ENCODE results near the gene HNRNPM.

The HNRNPM gene

DNA sequence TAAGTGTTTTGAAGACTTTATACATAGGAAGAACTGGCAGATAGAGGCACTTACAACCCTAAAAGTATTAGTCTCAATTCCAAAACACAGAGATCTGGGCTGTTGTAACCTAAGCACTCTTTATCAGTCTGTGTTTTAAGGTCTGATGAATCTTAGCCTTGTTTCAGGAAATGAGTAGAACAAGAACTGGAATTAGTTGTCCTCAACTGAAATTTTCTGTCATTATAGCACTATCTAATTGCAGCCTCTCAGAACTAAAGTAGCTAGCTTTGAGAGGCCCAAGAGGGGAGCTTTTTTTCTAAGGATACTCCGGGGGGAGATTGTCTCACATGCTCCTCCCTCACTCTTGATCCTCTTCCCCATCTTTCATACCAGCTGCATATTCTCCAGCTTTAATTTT, 13.1 kb downstream of the HNRNPM start:
- no peak for DNase-seq
- in situ Hi-C loops (cut with MboI; ENCODE audit: low pct_unique_long_range_greater_than_20kb, low sequenced_read_pairs), result no loop called here

DNA sequence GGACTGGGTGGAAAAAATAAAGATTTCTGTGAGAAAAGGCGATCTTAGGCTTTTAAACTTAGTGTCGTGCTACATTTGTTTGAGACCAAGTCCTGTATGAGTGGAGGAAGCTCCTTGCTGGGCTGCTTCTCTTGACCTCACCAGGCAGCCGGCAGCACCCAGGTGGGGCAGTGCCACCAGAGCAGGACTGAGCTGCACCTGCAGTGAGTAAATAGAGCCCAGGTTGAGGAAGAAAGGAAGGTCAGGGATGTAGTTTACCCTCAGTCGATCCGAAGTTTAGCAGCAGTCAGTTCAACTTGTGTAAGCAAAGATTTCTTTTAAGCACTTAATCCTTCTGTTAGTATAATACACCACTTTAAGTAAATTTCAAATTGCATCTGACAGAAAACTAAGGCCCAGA, 13.6 kb downstream of the HNRNPM start:
- in situ Hi-C loops (cut with MboI; ENCODE audit: low pct_unique_long_range_greater_than_20kb, low sequenced_read_pairs), result no loop called here
- DNase-seq, result no peak

DNA sequence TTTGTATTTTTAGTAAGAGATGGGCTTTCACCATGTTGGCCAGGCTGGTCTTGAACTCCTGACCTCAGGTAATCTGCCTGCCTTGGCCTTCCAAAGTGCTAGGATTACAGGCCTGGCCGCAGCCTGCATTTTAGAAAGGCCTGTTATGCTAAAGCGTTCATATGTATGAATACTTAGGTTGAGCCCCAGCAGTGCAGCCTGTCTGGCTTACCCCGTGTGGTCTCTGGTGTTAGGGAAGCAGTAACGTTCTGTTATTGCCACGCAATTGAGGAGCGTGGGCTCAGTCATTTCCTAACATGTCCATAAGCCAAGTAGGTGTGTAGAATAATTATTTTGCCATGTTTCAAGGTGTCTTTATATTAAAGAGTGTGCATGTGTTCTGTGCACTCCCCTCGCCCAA, 14.3 kb downstream of the HNRNPM start:
- in situ Hi-C loops (cut with MboI; ENCODE audit: low pct_unique_long_range_greater_than_20kb, low sequenced_read_pairs), result no loop called here
- no peak for DNase-seq

DNA sequence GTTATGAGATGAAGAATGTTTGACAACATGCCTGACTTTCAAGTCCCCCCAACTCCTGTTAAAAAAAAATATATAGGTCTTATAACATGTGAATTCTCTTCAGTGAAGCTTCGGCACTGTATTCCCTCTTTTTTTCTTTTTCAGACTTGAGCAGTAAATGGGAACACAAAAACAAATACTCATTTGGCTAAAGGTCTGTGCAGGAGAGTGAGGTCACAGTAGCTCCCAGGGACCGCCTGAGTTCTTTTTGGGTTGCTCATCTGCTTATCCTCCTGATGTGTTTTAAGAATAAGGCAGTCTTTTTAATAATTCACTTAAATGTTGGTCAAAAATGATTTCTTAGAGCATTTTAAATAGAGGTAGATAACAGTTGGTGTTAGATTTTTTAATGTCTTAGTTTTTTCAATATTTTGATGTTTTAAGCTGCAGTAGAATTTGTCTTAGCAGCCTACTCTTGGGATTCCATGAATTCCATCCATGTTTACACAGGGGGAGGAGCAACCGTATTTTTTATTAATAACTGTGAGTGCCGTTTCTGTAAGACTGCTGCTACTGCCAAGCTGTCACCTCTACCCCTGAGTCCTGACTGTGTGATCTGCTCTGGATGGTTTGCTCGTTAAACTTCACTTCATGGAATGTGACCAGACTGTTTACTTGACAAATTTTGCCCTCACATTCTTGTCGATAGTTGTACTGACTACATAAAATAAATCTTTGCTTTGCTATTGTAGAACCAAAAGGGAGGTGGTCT, 14.9 kb downstream of the HNRNPM start:
- DNase-seq, result no peak
- in situ Hi-C loops (cut with MboI; ENCODE audit: low pct_unique_long_range_greater_than_20kb, low sequenced_read_pairs), result no loop called here

DNA sequence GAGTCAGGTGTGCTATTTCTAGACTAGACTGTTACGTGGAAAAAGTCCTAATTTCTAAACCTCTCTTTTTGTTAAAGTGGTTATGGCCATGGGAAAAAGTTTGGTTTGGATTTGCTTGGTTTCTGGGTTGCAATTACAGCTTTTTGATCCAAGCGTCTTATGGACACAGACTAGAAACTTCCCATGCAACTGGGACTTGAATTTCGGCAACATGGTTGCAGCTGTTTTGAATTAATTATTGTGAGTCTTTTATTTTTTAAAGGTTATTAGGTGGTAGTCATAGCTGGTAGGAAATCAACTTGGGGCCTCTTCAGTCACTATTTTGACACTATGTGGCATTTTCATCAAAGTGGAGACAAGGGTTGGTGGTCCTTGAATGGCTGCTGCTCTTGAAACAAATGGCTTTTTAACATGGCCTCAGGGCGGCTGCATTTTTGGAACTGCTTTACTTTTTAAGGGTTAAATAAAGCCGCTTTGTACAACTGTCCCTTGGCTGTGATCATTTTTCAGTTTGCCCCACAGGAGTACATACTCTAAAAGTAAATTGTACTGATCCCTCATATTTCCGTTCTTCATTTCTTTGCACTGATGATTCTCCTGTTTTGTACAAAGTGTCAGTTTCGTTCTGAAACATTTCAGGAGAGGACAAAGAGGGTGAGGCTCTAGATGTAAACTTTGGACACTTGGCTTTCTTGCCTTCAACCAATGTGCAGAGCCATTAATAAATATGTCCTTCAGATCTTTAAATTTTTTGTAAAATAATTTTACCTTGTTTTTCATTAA, 15.9 kb downstream of the HNRNPM start:
- no peak for DNase-seq
- in situ Hi-C loops (cut with MboI; ENCODE audit: low pct_unique_long_range_greater_than_20kb, low sequenced_read_pairs), result no loop called here

DNA sequence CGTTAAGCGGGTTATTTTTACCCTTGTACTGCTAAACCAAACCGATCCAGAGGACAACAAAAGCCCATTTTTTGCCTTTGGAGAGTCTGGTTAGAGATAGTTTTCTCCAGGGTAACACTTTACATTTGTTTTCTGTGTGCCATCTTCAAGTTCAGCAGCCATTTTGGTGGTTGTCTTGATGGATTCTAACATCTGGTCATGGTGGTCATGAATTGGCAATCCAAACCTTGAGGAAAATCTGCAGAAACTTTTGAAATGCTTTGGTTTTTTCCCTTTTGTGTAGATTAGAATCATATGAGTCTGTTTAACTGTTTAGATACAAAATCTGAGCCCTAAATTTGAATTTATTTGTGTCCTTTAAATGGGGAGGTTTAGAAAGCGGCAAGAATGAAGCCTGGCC, 16.6 kb downstream of the HNRNPM start:
- in situ Hi-C loops (cut with MboI; ENCODE audit: low pct_unique_long_range_greater_than_20kb, low sequenced_read_pairs), result no loop called here
- DNase-seq, result no peak

DNA sequence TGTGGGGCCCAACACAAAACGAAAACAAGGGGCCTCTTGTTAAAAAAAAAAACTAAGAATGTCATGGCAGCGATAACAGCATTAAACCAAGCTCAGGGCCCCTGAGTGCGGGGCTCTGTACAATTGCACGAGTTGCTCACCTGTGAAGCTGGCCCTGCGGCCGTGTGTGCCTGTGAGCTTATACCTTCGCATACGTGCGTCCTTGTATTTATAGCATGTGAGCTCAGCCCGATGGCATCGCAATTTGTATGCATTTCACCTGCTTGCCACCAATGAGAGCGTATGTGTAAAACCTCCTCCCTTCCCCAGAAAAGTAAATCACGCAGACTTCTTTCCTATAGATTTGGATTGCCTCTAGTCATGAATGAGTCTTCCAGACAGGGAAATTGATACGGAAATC, 17.1 kb downstream of the HNRNPM start:
- in situ Hi-C loops (cut with MboI; ENCODE audit: low pct_unique_long_range_greater_than_20kb, low sequenced_read_pairs), result no loop called here
- no peak for DNase-seq

DNA sequence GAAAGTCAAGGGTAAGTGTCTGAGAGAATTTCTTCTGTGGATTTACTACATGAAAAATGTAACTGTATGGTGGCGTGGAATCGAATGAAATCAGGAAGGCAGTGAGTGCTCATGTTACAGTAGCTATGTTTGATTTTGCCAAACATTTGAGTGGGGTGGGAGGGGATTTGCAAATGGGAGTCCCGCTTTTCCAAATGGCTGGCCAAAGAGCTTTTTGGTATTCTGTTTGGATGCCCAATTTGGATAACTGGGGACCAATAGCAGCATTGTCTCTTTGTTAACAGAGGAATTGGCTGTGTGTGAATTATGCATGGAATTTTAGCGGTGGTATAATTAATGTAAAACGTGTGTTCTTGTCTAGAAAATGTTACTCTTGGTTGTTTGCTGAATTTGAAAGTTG, 17.8 kb downstream of the HNRNPM start:
- no peak for DNase-seq
- in situ Hi-C loops (cut with MboI; ENCODE audit: low pct_unique_long_range_greater_than_20kb, low sequenced_read_pairs), result no loop called here

DNA sequence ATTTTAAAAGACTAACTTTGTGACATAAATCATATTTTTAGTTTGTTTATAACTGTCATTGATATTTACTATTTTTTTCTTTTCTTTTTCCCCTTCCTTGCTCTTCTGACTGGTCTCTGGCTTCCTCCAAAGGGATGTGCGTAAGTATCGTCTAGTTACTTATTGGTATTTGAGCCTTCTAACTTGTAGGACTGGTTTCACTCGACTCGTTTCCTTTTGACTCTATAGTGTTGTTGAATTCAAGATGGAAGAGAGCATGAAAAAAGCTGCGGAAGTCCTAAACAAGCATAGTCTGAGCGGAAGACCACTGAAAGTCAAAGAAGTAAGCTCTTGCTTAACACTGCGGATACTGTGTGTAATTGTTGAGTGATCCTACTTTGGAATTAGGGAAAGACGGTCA, 18.6 kb downstream of the HNRNPM start:
- DNase-seq, result no peak
- in situ Hi-C loops (cut with MboI; ENCODE audit: low pct_unique_long_range_greater_than_20kb, low sequenced_read_pairs), result no loop called here

DNA sequence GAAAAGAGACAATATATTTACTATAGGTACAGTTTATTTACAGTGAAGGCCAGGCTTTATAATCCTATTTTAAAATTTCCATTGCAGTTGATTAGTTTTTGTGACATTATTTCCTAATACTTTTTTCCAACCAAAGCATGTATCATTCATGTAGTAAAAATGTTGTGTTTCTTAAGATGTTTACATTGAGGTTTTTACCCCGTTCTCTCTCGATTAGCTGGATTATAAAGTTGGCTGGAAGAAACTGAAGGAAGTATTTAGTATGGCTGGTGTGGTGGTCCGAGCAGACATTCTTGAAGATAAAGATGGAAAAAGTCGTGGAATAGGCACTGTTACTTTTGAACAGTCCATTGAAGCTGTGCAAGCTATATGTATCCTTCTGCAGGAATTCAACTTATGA, 21.2 kb downstream of the HNRNPM start:
- in situ Hi-C loops (cut with MboI; ENCODE audit: low pct_unique_long_range_greater_than_20kb, low sequenced_read_pairs), result no loop called here
- DNase-seq, result no peak

DNA sequence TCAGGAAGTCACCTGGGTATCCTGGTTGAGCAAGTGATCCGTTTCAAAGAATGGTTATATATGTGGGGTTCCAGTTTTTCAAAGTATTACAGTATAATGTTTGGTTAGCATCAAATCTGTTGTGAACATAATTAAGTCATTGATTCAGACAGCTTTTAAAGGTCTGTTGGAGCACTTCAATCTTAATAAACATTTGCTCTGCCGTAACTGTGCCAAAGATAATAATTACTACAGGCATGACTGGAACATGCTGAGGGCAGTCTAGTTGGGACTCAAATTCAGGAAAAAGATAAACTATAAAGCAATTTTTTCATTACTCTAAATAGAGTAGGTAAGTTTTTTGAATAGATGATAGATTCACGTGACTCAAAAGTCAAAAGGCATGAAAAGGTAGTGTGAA, 23.3 kb downstream of the HNRNPM start:
- no peak for DNase-seq
- in situ Hi-C loops (cut with MboI; ENCODE audit: low pct_unique_long_range_greater_than_20kb, low sequenced_read_pairs), result no loop called here

DNA sequence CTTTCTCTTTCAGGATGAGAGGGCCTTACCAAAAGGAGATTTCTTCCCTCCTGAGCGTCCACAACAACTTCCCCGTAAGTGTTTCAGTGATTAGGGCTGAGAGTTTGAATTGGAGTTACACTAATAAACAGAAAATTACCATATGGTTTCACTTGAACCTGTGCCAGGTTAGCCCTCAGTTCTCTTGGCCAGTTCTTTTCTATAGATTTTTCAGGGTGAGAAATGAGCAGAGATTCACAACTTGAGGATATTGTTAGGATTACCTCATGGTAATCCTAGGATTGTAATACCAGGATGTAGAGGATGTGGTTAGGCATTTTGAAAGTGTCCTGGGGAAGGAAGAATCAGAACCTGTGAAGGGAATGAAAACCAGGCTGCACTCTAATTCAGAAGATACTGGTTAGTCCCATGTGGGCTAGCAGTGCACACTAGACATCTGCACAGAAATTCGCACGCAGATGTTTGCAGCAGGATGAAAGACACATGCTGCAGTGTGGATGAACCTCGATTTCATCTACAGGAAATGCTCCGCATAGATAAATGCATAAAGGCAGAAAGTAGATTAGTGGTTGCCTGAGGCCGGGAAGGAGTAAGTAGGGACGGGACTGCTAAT, 24.1 kb downstream of the HNRNPM start:
- DNase-seq, result no peak
- in situ Hi-C loops (cut with MboI; ENCODE audit: low pct_unique_long_range_greater_than_20kb, low sequenced_read_pairs), result no loop called here

DNA sequence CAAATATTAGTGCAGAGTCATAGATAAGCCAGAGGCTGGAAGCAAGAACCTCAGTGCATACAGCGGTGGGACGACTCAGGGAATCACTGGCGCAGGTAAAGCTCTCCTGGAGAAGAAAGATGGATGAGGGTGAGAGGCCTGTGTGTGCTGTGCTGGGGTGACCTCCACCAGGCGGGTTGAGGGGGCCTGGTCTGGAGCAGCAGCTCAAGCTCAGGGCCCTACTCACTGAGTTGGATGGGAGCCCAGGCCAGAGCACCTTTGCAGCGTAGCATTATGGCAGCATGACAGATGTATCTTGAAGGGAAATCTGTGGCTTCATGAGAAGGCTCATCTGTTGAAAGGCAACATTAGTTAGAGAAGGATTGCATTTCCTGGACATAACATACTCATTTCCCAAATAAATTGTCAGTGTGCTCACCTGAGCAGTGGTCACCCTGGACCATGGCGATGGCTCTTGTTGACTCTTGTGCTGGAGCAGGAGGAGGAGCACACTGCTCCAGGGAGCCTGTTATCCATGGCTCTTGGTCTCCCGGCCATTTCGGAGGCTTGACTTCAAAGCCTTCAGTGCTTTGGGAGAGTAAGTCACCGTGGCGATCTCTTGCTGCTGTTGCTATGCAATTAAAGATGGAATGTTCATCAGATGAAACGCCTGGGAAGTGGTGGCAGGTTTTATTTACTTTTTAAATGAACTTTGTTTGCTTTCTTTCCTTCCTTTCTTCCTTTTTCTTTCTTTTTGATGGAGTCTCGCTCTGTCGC, 25.0 kb downstream of the HNRNPM start:
- DNase-seq, result no peak
- in situ Hi-C loops (cut with MboI; ENCODE audit: low pct_unique_long_range_greater_than_20kb, low sequenced_read_pairs), result no loop called here

DNA sequence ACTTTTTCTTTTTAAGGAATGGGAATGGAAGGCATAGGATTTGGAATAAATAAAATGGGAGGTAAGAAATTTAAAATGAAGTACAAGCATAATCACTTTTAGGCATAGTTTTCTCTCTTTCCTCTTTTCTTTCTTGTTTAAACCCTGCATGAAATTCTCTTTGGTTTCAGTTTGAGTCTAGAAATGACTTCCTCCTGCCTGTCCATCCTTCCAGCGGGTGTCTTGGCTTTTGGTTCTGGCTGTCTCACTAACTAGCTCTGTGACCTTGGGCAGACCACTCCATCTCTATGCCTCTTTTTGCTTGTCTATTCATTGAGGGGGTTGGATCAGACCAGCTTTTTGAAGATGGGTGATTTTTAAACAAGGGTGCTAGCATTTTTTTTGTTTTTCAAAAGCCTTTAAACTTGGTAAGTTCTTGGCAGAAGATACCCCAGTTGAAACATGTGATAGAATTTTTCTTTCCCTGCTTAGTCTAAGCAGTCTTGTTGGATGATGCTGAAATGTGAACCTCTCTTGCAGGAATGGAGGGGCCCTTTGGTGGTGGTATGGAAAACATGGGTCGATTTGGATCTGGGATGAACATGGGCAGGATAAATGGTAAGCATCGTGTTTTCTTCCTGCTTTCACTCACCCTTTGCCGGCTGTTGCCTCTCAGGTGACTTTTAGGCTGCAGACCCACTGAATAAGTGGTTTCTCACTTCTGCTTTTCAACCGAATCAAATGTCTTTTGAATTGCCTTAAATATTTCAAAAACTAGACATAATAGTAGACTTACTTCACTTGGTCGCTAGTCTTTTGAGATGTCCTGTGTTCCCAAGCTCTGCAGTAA, 29.1 kb downstream of the HNRNPM start:
- DNase-seq, result no peak
- in situ Hi-C loops (cut with MboI; ENCODE audit: low pct_unique_long_range_greater_than_20kb, low sequenced_read_pairs), result no loop called here

DNA sequence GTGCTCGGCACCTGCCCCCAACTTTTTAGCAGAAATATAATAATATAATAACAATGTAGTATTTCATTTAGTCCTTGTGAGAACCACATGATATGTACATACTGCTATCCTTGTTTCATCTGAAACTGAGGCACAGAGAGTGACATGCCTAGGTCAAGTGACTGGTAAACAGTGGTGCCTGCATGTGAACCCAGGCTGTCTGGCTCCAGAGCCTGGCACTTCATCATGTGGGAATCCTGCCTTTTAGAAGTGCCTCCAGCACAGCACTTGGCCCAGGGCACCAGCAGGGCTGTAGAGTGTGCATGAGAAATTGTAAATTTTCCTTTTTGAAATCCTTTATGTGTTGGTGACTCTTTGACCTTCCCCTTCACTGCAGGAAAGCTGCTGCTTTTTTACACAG, 30.2 kb downstream of the HNRNPM start:
- in situ Hi-C loops (cut with MboI; ENCODE audit: low pct_unique_long_range_greater_than_20kb, low sequenced_read_pairs), result no loop called here
- DNase-seq, result no peak

DNA sequence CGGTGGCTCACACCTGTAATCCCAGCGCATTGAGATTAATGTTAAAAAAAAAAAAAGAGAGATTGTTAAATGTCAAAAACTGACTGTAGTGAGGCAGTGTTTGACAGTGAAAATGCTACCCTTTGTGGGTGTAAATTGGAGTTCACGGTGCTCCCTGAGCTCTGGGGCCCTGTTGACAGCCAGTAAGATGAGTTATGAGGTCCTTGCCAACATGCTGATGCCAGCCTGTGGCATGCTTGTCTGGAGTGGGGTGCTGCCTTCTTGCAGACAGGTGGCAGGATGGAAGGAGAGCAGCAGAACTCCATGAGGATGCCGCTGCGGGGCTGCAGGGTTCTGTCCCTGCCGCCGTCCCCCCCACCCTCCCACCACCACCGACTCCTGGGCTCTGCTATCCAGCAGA, 31.7 kb downstream of the HNRNPM start:
- in situ Hi-C loops (cut with MboI; ENCODE audit: low pct_unique_long_range_greater_than_20kb, low sequenced_read_pairs), result no loop called here
- DNase-seq, result no peak

DNA sequence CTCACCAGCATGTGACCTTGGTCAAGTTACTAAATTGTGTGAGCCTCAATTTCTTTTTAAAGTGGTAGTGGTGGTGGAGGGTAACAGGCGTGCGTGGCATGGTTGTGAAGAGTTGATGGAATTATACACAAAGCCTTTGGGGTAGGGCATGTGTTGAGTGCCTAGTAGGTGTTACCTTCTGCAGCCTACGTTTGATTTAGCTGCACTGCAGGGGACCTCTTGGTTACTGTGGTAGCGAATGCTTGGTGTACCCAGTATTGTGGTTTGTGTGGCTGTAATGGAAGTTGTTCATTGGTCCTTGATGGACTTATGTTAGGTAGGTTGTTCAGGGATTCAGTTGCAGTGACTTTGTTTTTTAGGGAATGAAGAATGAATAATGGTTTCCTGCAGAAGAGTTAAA, 33.1 kb downstream of the HNRNPM start:
- in situ Hi-C loops (cut with MboI; ENCODE audit: low pct_unique_long_range_greater_than_20kb, low sequenced_read_pairs), result no loop called here
- DNase-seq, result no peak

DNA sequence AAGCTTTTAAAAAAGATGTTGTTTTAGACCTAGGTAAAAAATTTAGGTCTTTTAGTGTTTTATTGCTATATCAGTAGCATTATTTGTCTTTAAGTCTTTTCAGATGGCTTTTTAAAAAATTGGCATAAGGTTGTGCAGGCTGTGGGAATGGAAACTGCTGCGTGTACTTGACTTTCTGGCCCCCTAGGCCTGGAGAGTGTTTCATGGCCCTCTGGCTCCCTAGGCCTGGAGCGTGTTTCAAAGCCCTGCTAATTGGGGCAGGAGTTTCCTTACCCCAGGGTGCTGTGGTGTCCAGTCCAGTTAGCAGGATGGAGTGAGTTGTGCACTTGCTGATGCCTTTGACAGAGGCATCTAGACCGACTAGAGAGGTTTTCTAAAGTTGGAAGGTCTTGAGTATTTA, 33.8 kb downstream of the HNRNPM start:
- in situ Hi-C loops (cut with MboI; ENCODE audit: low pct_unique_long_range_greater_than_20kb, low sequenced_read_pairs), result no loop called here
- no peak for DNase-seq

DNA sequence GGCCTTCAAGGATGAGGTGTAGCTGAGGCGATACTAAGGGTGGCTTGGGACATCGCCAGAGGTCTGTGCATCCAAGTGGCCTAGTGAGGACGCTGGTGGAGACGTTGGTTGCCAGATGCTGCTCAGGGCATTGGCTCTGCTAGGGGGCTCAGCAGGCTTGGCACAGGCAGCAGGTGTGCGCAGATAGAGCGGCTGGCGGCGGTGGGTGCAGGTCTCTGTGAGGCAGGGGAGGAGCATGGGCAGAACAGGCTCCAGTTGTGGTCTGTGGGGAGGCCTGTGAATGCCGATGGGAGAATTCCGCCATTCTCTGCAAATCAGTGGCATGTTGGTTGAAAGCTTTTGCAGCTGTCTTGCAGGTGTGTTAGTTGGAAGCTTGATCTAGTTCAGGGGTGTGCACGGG, 36.4 kb downstream of the HNRNPM start:
- in situ Hi-C loops (cut with MboI; ENCODE audit: low pct_unique_long_range_greater_than_20kb, low sequenced_read_pairs), result no loop called here
- no peak for DNase-seq
